ENCODE results near the gene AGK. TPM values are rescaled to one million over a fixed set of nuclear protein-coding genes. Genes with fewer than 3 reads are reported as not detected.

AGK gene
- total RNA-seq, 1 donor from 2014 or later = 25.6 TPM

GRCh38 chr7:141691540-141691939 is 140.3 kb downstream of the AGK start:
- H3K27ac Mint-ChIP-seq = no peak overlapping the region
- no peak overlapping the region for H3K4me3 Mint-ChIP-seq (ENCODE audit: low read depth)
- no peak for DNase-seq (ENCODE audit: low spot score, unreplicated experiment)
- no peaks in the 10 kb centered on the region for H3K9me3 Mint-ChIP-seq (ENCODE audit: low read depth)
- no peak for TF ChIP-seq CTCF (IDR thresholded peaks at IDR 0.05; ENCODE audit: unreplicated experiment)
- H3K4me1 Mint-ChIP-seq (ENCODE audit: low read depth) = peaks cover 11% of the 10 kb centered on the region
- H3K36me3 Mint-ChIP-seq (ENCODE audit: insufficient read depth) = peaks cover 7% of the 10 kb centered on the region
- no peaks in the 10 kb centered on the region for H3K27me3 Mint-ChIP-seq

DNA sequence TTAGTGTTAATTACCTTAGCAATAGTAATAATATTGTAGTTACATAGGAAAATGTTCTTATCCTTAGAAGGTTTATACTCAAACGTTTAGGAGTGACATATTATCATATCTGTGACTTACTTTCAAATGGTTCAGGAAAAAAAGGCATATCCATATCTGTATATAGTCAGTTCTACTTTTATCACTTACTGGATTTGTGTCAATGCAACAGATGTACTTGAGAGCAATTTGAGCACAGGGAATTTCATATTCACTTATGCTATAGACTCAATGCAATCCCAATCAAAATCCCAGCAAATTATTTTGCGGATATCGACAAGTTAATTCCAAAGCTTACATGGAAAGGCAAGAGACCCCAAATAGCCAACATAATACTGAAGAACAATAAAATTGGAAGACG is 140.8 kb downstream of the AGK start:
- TF ChIP-seq CTCF (IDR thresholded peaks at IDR 0.05; ENCODE audit: unreplicated experiment) = no peak
- no peaks in the 10 kb centered on the region for H3K27me3 Mint-ChIP-seq
- H3K4me3 Mint-ChIP-seq (ENCODE audit: low read depth) = no peak overlapping the region
- no peak overlapping the region for H3K27ac Mint-ChIP-seq
- peaks cover 5% of the 10 kb centered on the region for H3K36me3 Mint-ChIP-seq (ENCODE audit: insufficient read depth)
- no peaks in the 10 kb centered on the region for H3K9me3 Mint-ChIP-seq (ENCODE audit: low read depth)
- no peak for DNase-seq (ENCODE audit: low spot score, unreplicated experiment)
- H3K4me1 Mint-ChIP-seq (ENCODE audit: low read depth) = peaks cover 11% of the 10 kb centered on the region

GRCh38 chr7:141693082-141693481 is 141.9 kb downstream of the AGK start:
- H3K27me3 Mint-ChIP-seq = no peaks in the 10 kb centered on the region
- DNase-seq (ENCODE audit: low spot score, unreplicated experiment) = no peak
- no peak for TF ChIP-seq CTCF (IDR thresholded peaks at IDR 0.05; ENCODE audit: unreplicated experiment)
- peaks cover 8% of the 10 kb centered on the region for H3K4me1 Mint-ChIP-seq (ENCODE audit: low read depth)
- H3K4me3 Mint-ChIP-seq (ENCODE audit: low read depth) = no peak overlapping the region
- H3K9me3 Mint-ChIP-seq (ENCODE audit: low read depth) = no peaks in the 10 kb centered on the region
- H3K36me3 Mint-ChIP-seq (ENCODE audit: insufficient read depth) = peaks cover 3% of the 10 kb centered on the region
- no peak overlapping the region for H3K27ac Mint-ChIP-seq

- H3K27ac Mint-ChIP-seq = peak overlapping the region; percentile 12
- H3K36me3 Mint-ChIP-seq (ENCODE audit: insufficient read depth) = no peaks in the 10 kb centered on the region
- H3K4me3 Mint-ChIP-seq (ENCODE audit: low read depth) = no peak overlapping the region
- H3K9me3 Mint-ChIP-seq (ENCODE audit: low read depth) = no peaks in the 10 kb centered on the region
- no peaks in the 10 kb centered on the region for H3K27me3 Mint-ChIP-seq
- no peak for TF ChIP-seq CTCF (IDR thresholded peaks at IDR 0.05; ENCODE audit: unreplicated experiment)
- H3K4me1 Mint-ChIP-seq (ENCODE audit: low read depth) = peaks cover 21% of the 10 kb centered on the region
- no peak for DNase-seq (ENCODE audit: low spot score, unreplicated experiment)
Measured at GRCh38 chr7:141695803-141696289, 144.6 kb downstream of the AGK start.

- no peak for DNase-seq (ENCODE audit: low spot score, unreplicated experiment)
- H3K4me3 Mint-ChIP-seq (ENCODE audit: low read depth) = no peak overlapping the region
- H3K27ac Mint-ChIP-seq = peak overlapping the region; percentile 7
Measured at GRCh38 chr7:141696348-141696747, 145.1 kb downstream of the AGK start.

More at GRCh38 chr7:141696348-141696747, 145.1 kb downstream of the AGK start:
- Mint-ChIP-seq H3K4me1 (ENCODE audit: low read depth) (peaks cover 23% of the 10 kb centered on the region), H3K27me3 (no peaks in the 10 kb centered on the region), H3K9me3 (ENCODE audit: low read depth) (no peaks in the 10 kb centered on the region), H3K36me3 (ENCODE audit: insufficient read depth) (no peaks in the 10 kb centered on the region)
- TF ChIP-seq CTCF (IDR thresholded peaks at IDR 0.05; ENCODE audit: unreplicated experiment) = no peak

Measured in progenitor cell of endocrine pancreas (in vitro differentiated cells).